Stomach (tissue), 9 donors: Measurements from ENCODE around the gene NRL. TPM values are rescaled to one million over a fixed set of nuclear protein-coding genes. Genes with fewer than 3 reads are reported as not detected.

Experiments
- DNase-seq, 2 donors: peaks; one replicate each; pipeline versions ENCODE4 v3.0.0 to v3.0.0-alpha.2; 2013 to 2019
- H3K27ac ChIP-seq, 5 donors: fragments of 200-600 bp in 4 of 5; sonication (generic) in 4 of 5; one replicate each; pipeline ENCODE4 v1.5.1; 2013 to 2019; ENCODE audit warnings: mild to moderate bottlenecking in 1 of 5, moderate library complexity in 1 of 5
- H3K27me3 ChIP-seq, 3 donors: fragments of 200-600 bp; sonication (generic); one replicate each; pipeline ENCODE4 v1.5.1; 2017 to 2019; ENCODE audit warnings: mixed run types in 1 of 3
- H3K36me3 ChIP-seq, 4 donors: fragments of 200-600 bp; sonication (generic); 1 replicate in 3 of 4; 2 replicates in 1 of 4; pipeline ENCODE4 v1.5.1; 2016 to 2019
- H3K4me1 ChIP-seq, 4 donors: fragments of 200-600 bp; sonication (generic); one replicate each; pipeline ENCODE4 v1.5.1; 2016 to 2019
- H3K4me3 ChIP-seq, 4 donors: fragments of 200-600 bp; sonication (generic) in 3 of 4; one replicate each; pipeline ENCODE4 v1.5.1; 2016 to 2019; ENCODE audit warnings: mild to moderate bottlenecking in 1 of 4
- H3K9me3 ChIP-seq, 4 donors: fragments of 200-600 bp; sonication (generic); one replicate each; pipeline ENCODE4 v1.5.1; 2016 to 2019
- EP300 ChIP-seq: sonication (generic); formaldehyde crosslinking; IDR thresholded peaks from one replicate; pipeline ENCODE4 v1.6.1; 2017; ENCODE audit warnings: antibody characterized with exemption
- POLR2A ChIP-seq, 4 donors: fragments of 450-650 bp; IDR thresholded peaks; one replicate each; pipeline ENCODE4 v1.6.1; 2016; ENCODE audit warnings: antibody characterized with exemption in 4 of 4, control low read depth in 2 of 4, mild to moderate bottlenecking in 1 of 4, moderate library complexity in 1 of 4
- POLR2AphosphoS5 ChIP-seq, 3 donors: sonication (generic); formaldehyde crosslinking; IDR thresholded peaks; one replicate each; pipeline ENCODE4 v1.6.1; 2016; ENCODE audit warnings: antibody characterized with exemption in 3 of 3
- whole genome bisulfite sequencing, 5 donors: extraction: QIAGEN DNeasy Blood & Tissue Kit in 3 of 5; methylation state at CpG; one replicate each; pipeline versions ENCODE4 v1.1.5 to v1.1.7; 2013 to 2018; 5-methylcytosine and 5-hydroxymethylcytosine counted together
- intact Hi-C: fragments of 100-400 bp; cut with DNase I; formaldehyde crosslinking; loops from one replicate; pipeline ENCODE4 v1.15.1; 2023; ENCODE audit warnings: low total_unique reads
- polyA plus RNA-seq, 3 donors: library from polyadenylated mRNA; stranded (reverse); fragments of 200-250 nt; gene quantifications; one replicate each; pipeline ENCODE4 v1.2.3, GENCODE V29; 2013
- total RNA-seq, 5 donors: library from RNA; depleted of rRNA; stranded (reverse); fragments of >200 nt; gene quantifications; one replicate each; pipeline versions ENCODE4 v1.1.0 to v1.2.3, GENCODE V29; 2014 to 2016
- TF ChIP-seq, protein P1 (sequence below), 7 experiments: fragments of 450-650 bp in 4 of 7; fragments of 200-600 bp in 3 of 7; sonication (generic) in 3 of 7; IDR thresholded peaks; one replicate each; pipeline ENCODE4 v1.5.1; 2016 to 2019; ENCODE audit warnings: antibody characterized with exemption in 7 of 7, control low read depth in 2 of 7, mild to moderate bottlenecking in 1 of 7
- donor health status: healthy with polysubstance abuse.
- donor health status: Bipolar disorder and iron deficiency.
- donor health status: healthy.

Gene NRL
- total and polyA plus RNA-seq, 8 donors = 0.92 to 69.2 (median 1.3) TPM; not detected in 1

GRCh38 chr14:24150061-24150460 lies 35.3 kb upstream of the NRL start:
- Histone ChIP-seq H3K27ac (no peak overlapping the region), H3K9me3 (no peaks in the 10 kb centered on the region), H3K36me3 (peaks cover 26 to 67% (median 64%) of the 10 kb centered on the region in 4 donors), H3K4me1 (peaks cover 23 to 43% (median 36%) of the 10 kb centered on the region in 4 donors), H3K27me3 (no peaks in the 10 kb centered on the region), H3K4me3 (no peak overlapping the region)
- TF ChIP-seq, protein P1, sequence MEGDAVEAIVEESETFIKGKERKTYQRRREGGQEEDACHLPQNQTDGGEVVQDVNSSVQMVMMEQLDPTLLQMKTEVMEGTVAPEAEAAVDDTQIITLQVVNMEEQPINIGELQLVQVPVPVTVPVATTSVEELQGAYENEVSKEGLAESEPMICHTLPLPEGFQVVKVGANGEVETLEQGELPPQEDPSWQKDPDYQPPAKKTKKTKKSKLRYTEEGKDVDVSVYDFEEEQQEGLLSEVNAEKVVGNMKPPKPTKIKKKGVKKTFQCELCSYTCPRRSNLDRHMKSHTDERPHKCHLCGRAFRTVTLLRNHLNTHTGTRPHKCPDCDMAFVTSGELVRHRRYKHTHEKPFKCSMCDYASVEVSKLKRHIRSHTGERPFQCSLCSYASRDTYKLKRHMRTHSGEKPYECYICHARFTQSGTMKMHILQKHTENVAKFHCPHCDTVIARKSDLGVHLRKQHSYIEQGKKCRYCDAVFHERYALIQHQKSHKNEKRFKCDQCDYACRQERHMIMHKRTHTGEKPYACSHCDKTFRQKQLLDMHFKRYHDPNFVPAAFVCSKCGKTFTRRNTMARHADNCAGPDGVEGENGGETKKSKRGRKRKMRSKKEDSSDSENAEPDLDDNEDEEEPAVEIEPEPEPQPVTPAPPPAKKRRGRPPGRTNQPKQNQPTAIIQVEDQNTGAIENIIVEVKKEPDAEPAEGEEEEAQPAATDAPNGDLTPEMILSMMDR (IDR thresholded peaks at IDR 0.05) = no peak
- no peak for TF ChIP-seq EP300
- no peak for TF ChIP-seq POLR2A (IDR thresholded peaks at IDR 0.05)
- no peak for TF ChIP-seq POLR2AphosphoS5 (IDR thresholded peaks at IDR 0.05)
- intact Hi-C loops = no loop called here
- 84 to 95% (median 93%) methylated on average over 5 to 9 of the region's 9 CpGs for WGBS, 5 donors
- no peak for DNase-seq

DNA sequence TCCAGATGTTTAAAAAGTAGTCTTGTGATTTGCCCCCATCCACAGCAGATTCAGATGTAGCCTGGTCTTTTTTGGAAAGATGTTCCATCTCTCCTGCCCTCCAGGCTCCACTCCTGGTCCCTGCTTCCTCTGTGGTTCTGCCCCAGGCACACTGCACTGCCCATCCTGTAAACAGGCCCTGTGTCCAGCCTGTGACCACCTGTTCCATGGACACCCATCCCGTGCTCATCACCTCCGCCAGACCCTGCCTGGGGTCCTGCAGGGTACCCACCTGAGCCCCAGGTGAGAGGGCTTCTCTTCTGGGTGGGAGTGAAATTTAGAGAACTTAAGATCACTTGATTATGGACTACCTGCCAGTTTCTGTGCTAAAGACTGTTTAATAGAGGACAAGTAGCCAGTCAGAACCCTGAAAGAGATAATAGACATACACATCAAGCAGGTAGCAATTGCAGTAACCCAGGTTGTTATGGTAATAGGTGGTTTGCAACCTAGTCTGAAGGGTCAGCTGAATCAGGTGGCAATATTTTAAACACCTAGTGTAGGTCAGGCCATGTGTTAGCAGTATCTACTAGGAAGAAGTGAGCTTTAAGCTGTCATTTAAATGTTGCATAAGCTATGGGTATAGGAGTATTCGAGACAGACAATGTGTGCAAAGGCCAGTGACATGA lies 34.7 kb upstream of the NRL start:
- no peak for TF ChIP-seq POLR2AphosphoS5 (IDR thresholded peaks at IDR 0.05)
- no peak for TF ChIP-seq POLR2A (IDR thresholded peaks at IDR 0.05)
- TF ChIP-seq, protein P1 (IDR thresholded peaks at IDR 0.05) = no peak
- TF ChIP-seq EP300 = no peak
- intact Hi-C loops = no loop called here
- Histone ChIP-seq H3K4me1 (peaks cover 25 to 49% (median 41%) of the 10 kb centered on the region in 4 donors), H3K27me3 (no peaks in the 10 kb centered on the region), H3K4me3 (no peak overlapping the region), H3K27ac (no peak overlapping the region), H3K9me3 (no peaks in the 10 kb centered on the region), H3K36me3 (peaks cover 20 to 61% (median 58%) of the 10 kb centered on the region in 4 donors)
- WGBS, 5 donors = 93 to 97% (median 95%) methylated on average over 3 of the region's 3 CpGs
- DNase-seq = no peak

DNA sequence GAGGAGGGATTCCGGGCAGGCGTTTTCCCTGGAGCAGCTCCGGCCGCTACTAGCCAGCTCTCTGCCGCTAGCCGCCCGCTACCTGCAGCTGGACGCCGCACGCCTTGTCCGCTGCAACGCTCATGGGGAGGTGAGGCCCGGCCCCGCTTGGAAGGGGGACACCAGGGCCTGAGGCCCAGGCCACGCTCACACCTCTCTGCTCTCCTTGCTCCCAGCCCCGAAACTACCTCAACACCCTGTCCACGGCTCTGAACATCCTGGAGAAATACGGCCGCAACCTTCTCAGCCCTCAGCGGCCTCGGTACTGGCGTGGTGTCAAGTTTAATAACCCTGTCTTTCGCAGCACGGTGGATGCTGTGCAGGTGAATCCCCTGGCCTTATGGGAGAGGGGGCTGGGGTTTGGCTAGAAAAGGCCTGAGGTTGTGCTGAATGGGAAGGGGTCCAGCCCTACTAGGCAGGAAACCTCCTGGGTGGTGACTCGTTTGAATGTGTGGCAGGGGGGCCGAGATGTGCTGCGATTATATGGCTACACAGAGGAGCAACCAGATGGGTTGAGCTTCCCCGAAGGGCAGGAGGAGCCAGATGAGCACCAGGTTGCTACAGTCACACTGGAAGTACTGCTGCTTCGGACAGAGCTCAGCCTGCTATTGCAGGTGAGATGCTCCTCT lies 33.1 kb upstream of the NRL start:
- 3 to 8% (median 5%) methylated on average over 18 to 29 of the region's 29 CpGs for WGBS, 5 donors
- no peak for DNase-seq
- Histone ChIP-seq H3K4me1 (peaks cover 25 to 57% (median 43%) of the 10 kb centered on the region in 4 donors), H3K27me3 (no peaks in the 10 kb centered on the region), H3K27ac (peak overlapping the region; percentile 91 to 98 (median 97)), H3K4me3 (peak overlapping the region; percentile 76 to 96 (median 88)), H3K36me3 (peaks cover 22 to 59% (median 57%) of the 10 kb centered on the region in 4 donors), H3K9me3 (no peaks in the 10 kb centered on the region)
- TF ChIP-seq, protein P1 (IDR thresholded peaks at IDR 0.05) = no peak
- TF ChIP-seq POLR2A (IDR thresholded peaks at IDR 0.05) (no peak), EP300 (no peak), POLR2AphosphoS5 (IDR thresholded peaks at IDR 0.05) (no peak)
- intact Hi-C loops = no loop called here

- intact Hi-C loops = no loop called here
- no peaks in the 10 kb centered on the region for H3K9me3 ChIP-seq
- peak within 1 kb of the TSS; percentile 76 to 96 (median 88) for H3K4me3 ChIP-seq
- WGBS, 5 donors = 0 to 1% (median 0%) methylated on average over 38 to 57 of the region's 57 CpGs
- H3K27ac ChIP-seq = peak within 1 kb of the TSS; percentile 91 to 98 (median 97)
- H3K4me1 ChIP-seq = peaks cover 27 to 64% (median 50%) of the 10 kb centered on the region in 4 donors
- peaks cover 22 to 53% (median 50%) of the 10 kb centered on the region in 4 donors for H3K36me3 ChIP-seq
- peak; percentile 98 to 100 for DNase-seq
- H3K27me3 ChIP-seq = no peaks in the 10 kb centered on the region
- TF ChIP-seq, protein P1 (IDR thresholded peaks at IDR 0.05) = no peak
- TF ChIP-seq POLR2AphosphoS5 (IDR thresholded peaks at IDR 0.05) (peak; percentile 51 to 88 (median 56)), EP300 (no peak)
These were observed 32.4 kb upstream of the NRL start, which contains the start of gene RNF31 for GRCh38 chr14:24146978-24147760. Gene RNF31, plus strand, starts transcription at chr14:24147498. Its CDS starts 201 bp downstream, at chr14:24147699.
